Nephron (organoid): Measurements from ENCODE around the gene DPP7.

Experiments
- H3K27ac Mint-ChIP-seq, 3 experiments: 2 replicates each; pipeline ENCODE4 v1.8.0; 2020; ENCODE audit warnings: mixed read lengths in 3 of 3, mild to moderate bottlenecking in 2 of 3, moderate library complexity in 1 of 3
- H3K27me3 Mint-ChIP-seq: 2 replicates; pipeline ENCODE4 v1.8.0; 2021; ENCODE audit warnings: low read depth, mild to moderate bottlenecking, moderate library complexity, mixed read lengths
- H3K36me3 Mint-ChIP-seq: 2 replicates; pipeline ENCODE4 v1.8.0; 2020; ENCODE audit warnings: low read depth, mixed read lengths
- H3K4me1 Mint-ChIP-seq: 2 replicates; pipeline ENCODE4 v1.8.0; 2020; ENCODE audit warnings: mixed read lengths
- H3K4me3 Mint-ChIP-seq, 3 experiments: 2 replicates each; pipeline ENCODE4 v1.8.0; 2020; ENCODE audit warnings: mild to moderate bottlenecking in 3 of 3, mixed read lengths in 3 of 3, moderate library complexity in 2 of 3
- H3K9me3 Mint-ChIP-seq: 2 replicates; pipeline ENCODE4 v1.8.0; 2020; ENCODE audit warnings: mixed read lengths
- TF ChIP-seq, protein P1 (sequence below), 3 experiments: fragments of 200-600 bp; sonication (generic); IDR thresholded peaks; one replicate each; pipeline ENCODE4 v1.5.0; 2021; ENCODE audit warnings: antibody characterized with exemption in 3 of 3; ENCODE audit not compliant: unreplicated experiment in 3 of 3

Gene DPP7

DNA sequence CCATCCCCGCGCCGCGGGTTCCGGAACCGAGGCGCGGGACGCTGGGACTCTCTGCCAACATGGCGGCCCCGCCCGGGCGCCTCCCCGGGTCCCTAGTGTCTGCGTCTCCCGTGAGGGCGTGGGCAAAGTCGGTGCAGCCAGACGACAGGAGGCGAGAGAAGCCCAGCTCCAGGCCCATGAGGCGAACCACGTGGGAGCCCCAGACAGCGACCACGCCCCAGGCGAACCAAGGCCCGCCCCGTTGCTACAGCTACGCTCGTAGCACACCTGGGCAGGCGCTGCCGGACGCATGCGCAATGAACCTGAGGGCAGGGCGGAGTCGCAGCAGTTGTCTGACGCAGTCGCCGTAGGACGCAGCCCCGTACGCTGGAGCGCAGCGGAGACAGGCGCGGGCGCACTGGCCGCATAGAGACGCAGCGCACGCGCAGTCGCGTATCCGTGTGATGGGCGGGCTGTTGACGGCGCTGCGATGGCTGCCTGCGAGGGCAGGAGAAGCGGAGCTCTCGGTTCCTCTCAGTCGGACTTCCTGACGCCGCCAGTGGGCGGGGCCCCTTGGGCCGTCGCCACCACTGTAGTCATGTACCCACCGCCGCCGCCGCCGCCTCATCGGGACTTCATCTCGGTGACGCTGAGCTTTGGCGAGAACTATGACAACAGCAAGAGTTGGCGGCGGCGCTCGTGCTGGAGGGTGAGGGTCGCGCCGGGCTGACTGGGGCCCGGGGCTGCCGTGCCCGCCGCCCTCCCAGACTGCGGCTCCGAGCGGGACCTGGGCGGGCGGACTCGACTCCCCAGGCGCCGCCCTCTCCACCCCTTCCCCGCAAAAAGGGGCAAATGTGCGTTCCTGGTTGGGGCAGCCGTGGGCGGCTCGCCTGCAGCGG lies 27.8 kb downstream of the DPP7 start, which contains the start of gene MAN1B1:
Gene MAN1B1, plus strand, starts transcription at position 455 of the 878 bp plus-strand sequence. Its CDS starts 15 bp downstream, at position 470.
- H3K27me3 Mint-ChIP-seq: peaks cover 19% of the 10 kb centered on the region
- H3K4me1 Mint-ChIP-seq: peaks cover 26% of the 10 kb centered on the region
- peak within 1 kb of the TSS; percentile 89 to 94 (median 93) for H3K4me3 Mint-ChIP-seq
- H3K9me3 Mint-ChIP-seq: no peaks in the 10 kb centered on the region
- H3K27ac Mint-ChIP-seq: peak within 1 kb of the TSS; percentile 74 to 93 (median 89)
- H3K36me3 Mint-ChIP-seq: peaks cover 13% of the 10 kb centered on the region
- TF ChIP-seq, protein P1, sequence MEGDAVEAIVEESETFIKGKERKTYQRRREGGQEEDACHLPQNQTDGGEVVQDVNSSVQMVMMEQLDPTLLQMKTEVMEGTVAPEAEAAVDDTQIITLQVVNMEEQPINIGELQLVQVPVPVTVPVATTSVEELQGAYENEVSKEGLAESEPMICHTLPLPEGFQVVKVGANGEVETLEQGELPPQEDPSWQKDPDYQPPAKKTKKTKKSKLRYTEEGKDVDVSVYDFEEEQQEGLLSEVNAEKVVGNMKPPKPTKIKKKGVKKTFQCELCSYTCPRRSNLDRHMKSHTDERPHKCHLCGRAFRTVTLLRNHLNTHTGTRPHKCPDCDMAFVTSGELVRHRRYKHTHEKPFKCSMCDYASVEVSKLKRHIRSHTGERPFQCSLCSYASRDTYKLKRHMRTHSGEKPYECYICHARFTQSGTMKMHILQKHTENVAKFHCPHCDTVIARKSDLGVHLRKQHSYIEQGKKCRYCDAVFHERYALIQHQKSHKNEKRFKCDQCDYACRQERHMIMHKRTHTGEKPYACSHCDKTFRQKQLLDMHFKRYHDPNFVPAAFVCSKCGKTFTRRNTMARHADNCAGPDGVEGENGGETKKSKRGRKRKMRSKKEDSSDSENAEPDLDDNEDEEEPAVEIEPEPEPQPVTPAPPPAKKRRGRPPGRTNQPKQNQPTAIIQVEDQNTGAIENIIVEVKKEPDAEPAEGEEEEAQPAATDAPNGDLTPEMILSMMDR (IDR thresholded peaks at IDR 0.05; ENCODE audit: unreplicated experiment in 3 of 3): no peak

DNA sequence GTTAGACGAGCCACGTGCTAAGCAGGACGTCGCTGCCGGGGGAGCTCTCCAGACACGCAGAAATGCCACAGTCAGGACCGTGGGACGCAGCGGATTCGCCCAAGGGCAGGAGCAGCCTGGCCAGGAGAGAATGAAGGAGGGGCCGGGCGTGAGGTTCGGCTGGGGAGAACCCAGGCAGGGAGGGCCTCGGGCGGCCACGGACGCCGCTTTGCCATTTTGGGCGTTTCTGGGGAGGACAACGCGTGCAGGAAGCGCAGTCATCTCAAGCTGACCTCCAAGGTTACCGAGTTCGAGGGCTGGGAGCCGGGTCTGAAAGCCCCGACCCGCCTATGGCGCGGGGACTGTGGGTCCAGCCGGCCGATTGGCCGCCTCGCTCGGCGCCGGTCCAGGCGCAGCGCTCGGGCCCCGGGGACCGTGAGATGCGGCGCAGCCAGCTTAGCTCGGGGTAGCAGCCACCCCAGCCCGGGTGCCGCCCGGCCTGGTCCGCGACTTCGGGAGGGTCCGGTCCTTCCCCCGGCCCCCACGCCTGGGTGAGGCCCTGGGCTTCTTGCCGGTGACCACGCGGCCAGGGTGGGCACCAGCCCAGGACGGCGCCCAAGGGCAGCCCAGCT lies 28.5 kb downstream of the DPP7 start:
- Mint-ChIP-seq H3K27ac (peak overlapping the region; percentile 74 to 93 (median 87)), H3K4me3 (peak overlapping the region; percentile 89 to 93 (median 92)), H3K27me3 (peaks cover 26% of the 10 kb centered on the region), H3K36me3 (peaks cover 10% of the 10 kb centered on the region), H3K9me3 (no peaks in the 10 kb centered on the region), H3K4me1 (peaks cover 26% of the 10 kb centered on the region)
- TF ChIP-seq, protein P1 (IDR thresholded peaks at IDR 0.05; ENCODE audit: unreplicated experiment in 3 of 3): no peak

GRCh38 chr9:137084526-137084925 lies 30.0 kb downstream of the DPP7 start:
- H3K27ac Mint-ChIP-seq: no peak overlapping the region
- H3K4me1 Mint-ChIP-seq: peaks cover 26% of the 10 kb centered on the region
- H3K27me3 Mint-ChIP-seq: peaks cover 41% of the 10 kb centered on the region
- H3K4me3 Mint-ChIP-seq: no peak overlapping the region
- TF ChIP-seq, protein P1 (IDR thresholded peaks at IDR 0.05; ENCODE audit: unreplicated experiment in 3 of 3): no peak
- peaks cover 5% of the 10 kb centered on the region for H3K36me3 Mint-ChIP-seq
- no peaks in the 10 kb centered on the region for H3K9me3 Mint-ChIP-seq

DNA sequence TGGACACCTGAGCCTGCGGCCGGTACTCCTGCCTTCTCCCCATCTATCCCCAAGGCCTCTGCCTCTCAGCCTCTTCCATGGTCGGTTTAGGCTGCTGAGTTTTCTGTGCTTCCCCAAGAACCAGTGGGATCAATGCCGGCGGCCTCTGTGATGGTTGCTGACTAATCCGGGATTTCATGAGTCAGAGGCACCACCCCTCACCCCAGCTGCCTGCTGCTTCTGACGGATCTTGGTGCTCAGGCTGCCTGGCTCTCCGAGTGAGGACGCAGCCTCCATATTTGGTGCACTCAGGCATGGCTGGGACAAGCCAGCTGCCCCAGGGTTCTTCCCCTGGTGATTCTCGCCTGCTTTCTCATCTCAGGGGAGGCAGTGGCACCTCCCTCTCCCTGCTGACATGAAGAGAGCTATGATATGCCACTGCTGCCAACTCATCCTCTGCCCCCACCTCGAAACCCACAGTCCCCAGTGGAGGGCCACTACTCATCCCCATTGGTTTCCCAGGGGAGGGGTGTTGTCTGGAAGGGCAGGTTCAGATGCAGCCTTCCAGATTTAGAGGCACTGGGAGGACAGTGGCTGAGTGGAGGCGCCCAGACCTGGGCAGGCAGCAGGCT lies 31.0 kb downstream of the DPP7 start:
- peak overlapping the region in 2 of 3 experiments; percentile 15 to 62 for H3K4me3 Mint-ChIP-seq
- H3K9me3 Mint-ChIP-seq: no peaks in the 10 kb centered on the region
- H3K27me3 Mint-ChIP-seq: peaks cover 51% of the 10 kb centered on the region
- H3K36me3 Mint-ChIP-seq: no peaks in the 10 kb centered on the region
- H3K4me1 Mint-ChIP-seq: peaks cover 16% of the 10 kb centered on the region
- H3K27ac Mint-ChIP-seq: peak overlapping the region in 1 of 3 experiments; percentile 56
- TF ChIP-seq, protein P1 (IDR thresholded peaks at IDR 0.05; ENCODE audit: unreplicated experiment in 3 of 3): no peak

- Mint-ChIP-seq H3K4me3 (peak overlapping the region in 1 of 3 experiments; percentile 21), H3K9me3 (no peaks in the 10 kb centered on the region), H3K36me3 (no peaks in the 10 kb centered on the region), H3K27ac (no peak overlapping the region), H3K4me1 (peaks cover 10% of the 10 kb centered on the region), H3K27me3 (peaks cover 57% of the 10 kb centered on the region)
- TF ChIP-seq, protein P1 (IDR thresholded peaks at IDR 0.05; ENCODE audit: unreplicated experiment in 3 of 3): no peak
These were observed 31.6 kb downstream of the DPP7 start for GRCh38 chr9:137082925-137083290.
